Skeletal muscle satellite cell (primary cell): ENCODE measurements around the gene TENT5A.
"Not testable (repeated sequence)": the region's sequence is repeated elsewhere in the genome, so short reads cannot be mapped to it uniquely, and the experiment has no call there.

Experiments used
- H3K27me3 ChIP-seq: 2 replicates; pipeline ENCODE4 v1.7.0; 2013; ENCODE audit warnings: low read length; ENCODE audit not compliant: control insufficient read depth, insufficient read depth
- H3K36me3 ChIP-seq: 2 replicates; pipeline ENCODE4 v1.7.0; 2013; ENCODE audit warnings: mild to moderate bottlenecking, control low read depth, low read length; ENCODE audit not compliant: insufficient read depth
- H3K4me1 ChIP-seq: 2 replicates; pipeline ENCODE4 v1.7.0; 2013; ENCODE audit warnings: low read length; ENCODE audit not compliant: control insufficient read depth, insufficient read depth
- H3K4me2 ChIP-seq: 2 replicates; pipeline ENCODE4 v1.7.0; 2013; ENCODE audit warnings: mild to moderate bottlenecking, low read length
- H3K4me3 ChIP-seq: 2 replicates; pipeline ENCODE4 v1.7.0; 2013; ENCODE audit warnings: low read length
- H3K9ac ChIP-seq: 2 replicates; pipeline ENCODE4 v1.7.0; 2013; ENCODE audit warnings: mild to moderate bottlenecking, low read depth, low read length, moderate library complexity
- H3K9me3 ChIP-seq: replicated peaks from 2 replicates; pipeline ENCODE4 v1.7.0; 2013; ENCODE audit warnings: mild to moderate bottlenecking, control low read depth, low read length

Gene TENT5A

GRCh38 chr6:81788748-81789147, 36.3 kb upstream of the TENT5A start:
- Histone ChIP-seq H3K36me3 (no peaks in the 10 kb centered on the region), H3K9me3 (no peaks in the 10 kb centered on the region), H3K27me3 (no peaks in the 10 kb centered on the region), H3K4me3 (no peak overlapping the region), H3K4me1 (peaks cover 22% of the 10 kb centered on the region), H3K9ac (no peak overlapping the region), H3K4me2 (no peak overlapping the region)

- H3K4me2 ChIP-seq: peak overlapping the region; percentile 20
- no peaks in the 10 kb centered on the region for H3K36me3 ChIP-seq
- peak overlapping the region; percentile 24 for H3K4me3 ChIP-seq
- no peaks in the 10 kb centered on the region for H3K27me3 ChIP-seq
- peaks cover 22% of the 10 kb centered on the region for H3K4me1 ChIP-seq
- peak overlapping the region; percentile 28 for H3K9ac ChIP-seq
- no peaks in the 10 kb centered on the region for H3K9me3 ChIP-seq
Observed at GRCh38 chr6:81787313-81788068, 35.0 kb upstream of the TENT5A start.

GRCh38 chr6:81786150-81786549, 33.7 kb upstream of the TENT5A start:
- H3K27me3 ChIP-seq: no peaks in the 10 kb centered on the region

GRCh38 chr6:81785377-81785776, 32.9 kb upstream of the TENT5A start:
- H3K36me3 ChIP-seq: no peaks in the 10 kb centered on the region
- peaks cover 22% of the 10 kb centered on the region for H3K4me1 ChIP-seq
- H3K4me2 ChIP-seq: no peak overlapping the region
- H3K9ac ChIP-seq: no peak overlapping the region
- H3K9me3 ChIP-seq: no peaks in the 10 kb centered on the region
- H3K4me3 ChIP-seq: no peak overlapping the region
- H3K27me3 ChIP-seq: no peaks in the 10 kb centered on the region

More at GRCh38 chr6:81786150-81786549, 33.7 kb upstream of the TENT5A start:
- H3K4me1 ChIP-seq: peaks cover 22% of the 10 kb centered on the region
- H3K36me3 ChIP-seq: no peaks in the 10 kb centered on the region
- no peak overlapping the region for H3K9ac ChIP-seq
- no peaks in the 10 kb centered on the region for H3K9me3 ChIP-seq
- no peak overlapping the region for H3K4me3 ChIP-seq
- no peak overlapping the region for H3K4me2 ChIP-seq

GRCh38 chr6:81783893-81784292, 31.4 kb upstream of the TENT5A start:
- no peak overlapping the region for H3K9ac ChIP-seq
- H3K27me3 ChIP-seq: no peaks in the 10 kb centered on the region
- no peaks in the 10 kb centered on the region for H3K9me3 ChIP-seq
- no peak overlapping the region for H3K4me3 ChIP-seq
- no peaks in the 10 kb centered on the region for H3K36me3 ChIP-seq
- H3K4me1 ChIP-seq: peaks cover 19% of the 10 kb centered on the region
- no peak overlapping the region for H3K4me2 ChIP-seq

GRCh38 chr6:81781624-81782023, 29.1 kb upstream of the TENT5A start:
- H3K27me3 ChIP-seq: no peaks in the 10 kb centered on the region
- H3K9me3 ChIP-seq: no peaks in the 10 kb centered on the region
- no peak overlapping the region for H3K9ac ChIP-seq
- H3K4me3 ChIP-seq: no peak overlapping the region
- no peaks in the 10 kb centered on the region for H3K36me3 ChIP-seq
- no peak overlapping the region for H3K4me2 ChIP-seq
- no peaks in the 10 kb centered on the region for H3K4me1 ChIP-seq

GRCh38 chr6:81777586-81778268, 25.2 kb upstream of the TENT5A start:
- Histone ChIP-seq H3K9ac (no peak overlapping the region), H3K27me3 (no peaks in the 10 kb centered on the region), H3K36me3 (no peaks in the 10 kb centered on the region), H3K4me1 (no peaks in the 10 kb centered on the region), H3K9me3 (no peaks in the 10 kb centered on the region), H3K4me3 (no peak overlapping the region), H3K4me2 (no peak overlapping the region)

- not testable (repeated sequence) for H3K4me2 ChIP-seq, H3K27me3 ChIP-seq, H3K9me3 ChIP-seq
Observed at GRCh38 chr6:81776219-81776618, 23.7 kb upstream of the TENT5A start.

GRCh38 chr6:81774542-81774941, 22.1 kb upstream of the TENT5A start:
- Histone ChIP-seq H3K36me3 (no peaks in the 10 kb centered on the region), H3K9me3 (no peaks in the 10 kb centered on the region), H3K27me3 (no peaks in the 10 kb centered on the region), H3K4me2 (no peak overlapping the region), H3K4me3 (no peak overlapping the region), H3K4me1 (peaks cover 10% of the 10 kb centered on the region), H3K9ac (no peak overlapping the region)

More at GRCh38 chr6:81776219-81776618, 23.7 kb upstream of the TENT5A start:
- H3K4me1 ChIP-seq, H3K4me3 ChIP-seq, H3K9ac ChIP-seq, H3K36me3 ChIP-seq: not testable (repeated sequence)

- Histone ChIP-seq H3K27me3 (no peaks in the 10 kb centered on the region), H3K9ac (no peak overlapping the region), H3K4me1 (peaks cover 15% of the 10 kb centered on the region), H3K36me3 (no peaks in the 10 kb centered on the region), H3K9me3 (no peaks in the 10 kb centered on the region), H3K4me2 (no peak overlapping the region), H3K4me3 (no peak overlapping the region)
Observed at GRCh38 chr6:81773887-81774286, 21.4 kb upstream of the TENT5A start.

- Histone ChIP-seq H3K9me3 (no peaks in the 10 kb centered on the region), H3K9ac (no peak overlapping the region), H3K4me3 (no peak overlapping the region), H3K4me1 (peaks cover 27% of the 10 kb centered on the region), H3K36me3 (no peaks in the 10 kb centered on the region), H3K4me2 (no peak overlapping the region), H3K27me3 (no peaks in the 10 kb centered on the region)
Observed at GRCh38 chr6:81772741-81773140, 20.3 kb upstream of the TENT5A start.

- no peaks in the 10 kb centered on the region for H3K9me3 ChIP-seq
- H3K36me3 ChIP-seq: no peaks in the 10 kb centered on the region
- peaks cover 43% of the 10 kb centered on the region for H3K4me1 ChIP-seq
- no peak overlapping the region for H3K9ac ChIP-seq
- H3K27me3 ChIP-seq: no peaks in the 10 kb centered on the region
- H3K4me2 ChIP-seq: no peak overlapping the region
- no peak overlapping the region for H3K4me3 ChIP-seq
Observed at GRCh38 chr6:81771097-81771496, 18.6 kb upstream of the TENT5A start.
